ENCODE measurements around the gene LIMK2. TPM values are rescaled to one million over a fixed set of nuclear protein-coding genes. Genes with fewer than 3 reads are reported as not detected.
"Not testable (repeated sequence)": the region's sequence is repeated elsewhere in the genome, so short reads cannot be mapped to it uniquely, and the experiment has no call there.

LIMK2 gene
- polyA plus RNA-seq, 1 donor: 25.6 TPM

- DNase-seq: no peak
Measured at GRCh38 chr22:31212783-31213629, 908 bp downstream of the LIMK2 start.

- no peak for DNase-seq
Measured at GRCh38 chr22:31215018-31215535, 3.0 kb downstream of the LIMK2 start.

GRCh38 chr22:31218565-31219262 is 6.6 kb downstream of the LIMK2 start:
- no peak for DNase-seq

- no peak for DNase-seq
Measured at GRCh38 chr22:31221084-31221483, 9.0 kb downstream of the LIMK2 start.

GRCh38 chr22:31222736-31223135 is 10.6 kb downstream of the LIMK2 start:
- DNase-seq: no peak

GRCh38 chr22:31223786-31224191 is 11.7 kb downstream of the LIMK2 start:
- DNase-seq: no peak

GRCh38 chr22:31224691-31225090 is 12.6 kb downstream of the LIMK2 start:
- not testable (repeated sequence) for DNase-seq

GRCh38 chr22:31227186-31227585 is 15.1 kb downstream of the LIMK2 start:
- no peak for DNase-seq

GRCh38 chr22:31229402-31230079 is 17.4 kb downstream of the LIMK2 start:
- DNase-seq: peak; percentile 61

- DNase-seq: no peak
Measured at GRCh38 chr22:31230155-31230870, 18.2 kb downstream of the LIMK2 start.

- DNase-seq: no peak
Measured at GRCh38 chr22:31230871-31231621, 18.9 kb downstream of the LIMK2 start.

- no peak for DNase-seq
Measured at GRCh38 chr22:31233001-31233400, 20.9 kb downstream of the LIMK2 start.

- no peak for DNase-seq
Measured at GRCh38 chr22:31235081-31235480, 23.0 kb downstream of the LIMK2 start.

GRCh38 chr22:31236044-31236443 is 23.9 kb downstream of the LIMK2 start:
- DNase-seq: not testable (repeated sequence)

- no peak for DNase-seq
Measured at GRCh38 chr22:31238057-31238456, 26.0 kb downstream of the LIMK2 start.

GRCh38 chr22:31239771-31240370 is 27.8 kb downstream of the LIMK2 start:
- no peak for DNase-seq

- DNase-seq: no peak
Measured at GRCh38 chr22:31241200-31241599, 29.1 kb downstream of the LIMK2 start.

- DNase-seq: no peak
Measured at GRCh38 chr22:31241936-31242335, 29.8 kb downstream of the LIMK2 start.

- no peak for DNase-seq
Measured at GRCh38 chr22:31243339-31244045, 31.4 kb downstream of the LIMK2 start.
